A673 (cell line): ENCODE data around the gene SLC5A1.
"Not testable (repeated sequence)": the region's sequence is repeated elsewhere in the genome, so short reads cannot be mapped to it uniquely, and the experiment has no call there.

ENCODE experiments used
- CTCF ChIP-seq: fragments of 300-800, 200-600 bp; sonication (generic); conservative IDR thresholded peaks from 2 replicates; pipeline ENCODE4 v1.5.1; 2017; ENCODE audit warnings: low read depth, mild to moderate bottlenecking, antibody characterized with exemption, low read length, moderate library complexity, mixed read lengths
- EZH2 ChIP-seq: fragments of 200-600 bp; sonication (generic); IDR thresholded peaks from 2 replicates; pipeline ENCODE4 v1.6.1; 2017; ENCODE audit warnings: borderline replicate concordance, low read depth, mild to moderate bottlenecking, mixed read lengths, antibody characterized with exemption, low read length; ENCODE audit not compliant: poor library complexity, severe bottlenecking

- not testable (repeated sequence) for TF ChIP-seq CTCF, EZH2
These were observed 114.6 kb downstream of the SLC5A1 start for GRCh38 chr22:32157632-32158031.
